HepG2 (cell line): ENCODE data around the gene CCN2. TPM values are rescaled to one million over a fixed set of nuclear protein-coding genes. Genes with fewer than 3 reads are reported as not detected.
A peak's percentile ranks its signal among the peaks of the same experiment; 100 is the strongest.

Experiments used
- AHR ChIP-seq: IDR thresholded peaks from 2 replicates; pipeline ENCODE4 v1.6.1; 2018; ENCODE audit warnings: missing genetic modification reagents, missing compliant biosample characterization
- FIP1L1 ChIP-seq: fragments of 200-400 bp; formaldehyde crosslinking; IDR thresholded peaks from 2 replicates; pipeline ENCODE4 v1.6.1; 2018; ENCODE audit warnings: low read depth, mild to moderate bottlenecking, low read length, moderate library complexity, borderline replicate concordance; ENCODE audit not compliant: insufficient read depth
- GABPB1 ChIP-seq: IDR thresholded peaks from 2 replicates; pipeline ENCODE4 v1.6.1; 2016; ENCODE audit warnings: mild to moderate bottlenecking, missing genetic modification reagents, moderate library complexity, missing compliant biosample characterization
- HES4 ChIP-seq: sonication (generic); formaldehyde crosslinking; IDR thresholded peaks from 2 replicates; pipeline ENCODE4 v1.9.0; 2021; ENCODE audit warnings: mild to moderate bottlenecking, missing genetic modification reagents, borderline replicate concordance
- RBAK ChIP-seq: sonication (generic); formaldehyde crosslinking; IDR thresholded peaks from 2 replicates; pipeline ENCODE4 v1.5.1; 2020; ENCODE audit warnings: mild to moderate bottlenecking, missing genetic modification reagents
- RFX5 ChIP-seq: IDR thresholded peaks from 2 replicates; pipeline ENCODE4 v1.6.1; 2011; ENCODE audit warnings: low read depth, low read length, improper control_type of control experiment
- ZNF629 ChIP-seq: sonication (generic); formaldehyde crosslinking; conservative IDR thresholded peaks from 2 replicates; pipeline ENCODE4 v1.5.0; 2020; ENCODE audit warnings: missing genetic modification reagents
- ZSCAN31 ChIP-seq: sonication (generic); formaldehyde crosslinking; IDR thresholded peaks from 2 replicates; pipeline ENCODE4 v1.5.0; 2020; ENCODE audit warnings: low read depth, mild to moderate bottlenecking, missing genetic modification reagents
- polyA plus RNA-seq, 8 experiments: library from polyadenylated mRNA; depleted of rRNA in 3 of 8; stranded (reverse) in 7 of 8; unstranded in 1 of 8; fragments of >200 nt; fragmentation: Illumina TruSeq in 4 of 8; extraction: Trizol in 4 of 8; gene quantifications; 2 replicates each; pipeline versions ENCODE4 v1.2.1 to v1.2.3, GENCODE V29; 2011 to 2016; ENCODE audit warnings: low read depth in 4 of 8, missing spikeins in 1 of 8, mixed read lengths in 1 of 8; ENCODE audit not compliant: insufficient read depth in 1 of 8
- total RNA-seq, 5 experiments: library from RNA; depleted of rRNA; stranded (reverse); fragments of >200 nt; fragmentation: Illumina TruSeq; extraction: Trizol; gene quantifications; 2 replicates each; pipeline ENCODE4 v1.2.3, GENCODE V29; 2016; ENCODE audit warnings: low read depth in 1 of 5
- TF ChIP-seq, protein P1 (sequence below): sonication (generic); formaldehyde crosslinking; IDR thresholded peaks from 2 replicates; pipeline ENCODE4 v1.9.0; 2021; ENCODE audit warnings: missing genetic modification reagents, mild to moderate bottlenecking, borderline replicate concordance
- TF ChIP-seq, protein P2 (sequence below): sonication (generic); formaldehyde crosslinking; IDR thresholded peaks from 2 replicates; pipeline ENCODE4 v1.8.1; 2023; ENCODE audit warnings: mild to moderate bottlenecking, inconsistent platforms, moderate library complexity, missing genetic modification reagents, borderline replicate concordance
- TF ChIP-seq, protein P3 (sequence below): IDR thresholded peaks from 2 replicates; pipeline ENCODE4 v1.6.1; 2016; ENCODE audit warnings: missing biosample characterization, missing genetic modification reagents, low read depth
- TF ChIP-seq, protein P4 (sequence below): sonication (generic); formaldehyde crosslinking; IDR thresholded peaks from 2 replicates; pipeline ENCODE4 v1.4.0; 2020; ENCODE audit warnings: mild to moderate bottlenecking, missing genetic modification reagents
- TF ChIP-seq, protein P5 (sequence below): IDR thresholded peaks from 2 replicates; pipeline ENCODE4 v1.6.1; 2018; ENCODE audit warnings: missing genetic modification reagents, mild to moderate bottlenecking, missing compliant biosample characterization
- TF ChIP-seq, protein P6 (sequence below): sonication (generic); formaldehyde crosslinking; IDR thresholded peaks from 2 replicates; pipeline ENCODE4 v1.4.0; 2020; ENCODE audit warnings: missing genetic modification reagents
- TF ChIP-seq, protein P7 (sequence below): sonication (generic); formaldehyde crosslinking; IDR thresholded peaks from 2 replicates; pipeline ENCODE4 v1.4.0; 2020; ENCODE audit warnings: missing genetic modification reagents, mild to moderate bottlenecking, borderline replicate concordance

The CCN2 gene
- total and polyA plus RNA-seq, 2 of the 13 experiments (the other 11 are each of a cell fraction or from before 2014, with no cell fraction given): 34.7 to 316 TPM

DNA sequence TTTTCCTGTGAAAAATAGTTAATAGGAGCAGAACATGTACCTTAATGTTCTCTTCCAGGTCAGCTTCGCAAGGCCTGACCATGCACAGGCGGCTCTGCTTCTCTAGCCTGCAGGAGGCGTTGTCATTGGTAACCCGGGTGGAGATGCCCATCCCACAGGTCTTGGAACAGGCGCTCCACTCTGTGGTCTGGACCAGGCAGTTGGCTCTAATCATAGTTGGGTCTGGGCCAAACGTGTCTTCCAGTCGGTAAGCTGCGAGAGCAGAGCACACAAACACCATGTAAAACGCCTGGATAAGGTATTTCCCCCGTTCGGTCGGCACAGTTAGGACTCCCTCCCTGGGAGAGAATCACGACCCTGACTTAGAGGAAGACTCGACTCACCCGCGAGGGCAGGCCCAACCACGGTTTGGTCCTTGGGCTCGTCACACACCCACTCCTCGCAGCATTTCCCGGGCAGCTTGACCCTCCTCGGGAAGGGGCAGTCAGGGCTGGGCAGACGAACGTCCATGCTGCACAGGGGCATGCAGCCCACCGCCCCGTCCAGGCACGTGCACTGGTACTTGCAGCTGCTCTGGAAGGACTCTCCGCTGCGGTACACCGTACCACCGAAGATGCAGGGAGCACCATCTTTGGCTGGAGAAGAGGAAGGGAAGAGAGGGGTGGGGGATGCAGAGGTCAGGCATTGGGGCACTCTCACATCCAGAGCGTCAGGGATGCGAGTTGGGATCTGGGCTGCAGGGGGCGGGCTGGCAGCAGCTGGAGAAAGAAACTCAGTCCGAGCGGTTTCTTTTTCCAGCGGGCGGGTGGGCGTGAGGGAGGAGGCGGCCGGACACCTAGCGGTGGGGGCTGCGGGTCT is 1.0 kb downstream of the CCN2 start (continued):
- TF ChIP-seq RFX5 (no peak), AHR (CRISPR knock-in tag) (peak; percentile 53; the same call in 1 of the 2 replicates), ZSCAN31 (CRISPR knock-in tag) (no peak; the same call in none of the 2 replicates), FIP1L1 (no peak), GABPB1 (peak; percentile 69; the same call in 1 of the 2 replicates), HES4 (CRISPR knock-in tag) (peak; percentile 82; the same call in 1 of the 2 replicates), RBAK (CRISPR knock-in tag) (0 out of 2 replicates have a peak, but pooled peaks have one; percentile 14), ZNF629 (CRISPR knock-in tag) (peak; percentile 51)
- TF ChIP-seq, protein P1, sequence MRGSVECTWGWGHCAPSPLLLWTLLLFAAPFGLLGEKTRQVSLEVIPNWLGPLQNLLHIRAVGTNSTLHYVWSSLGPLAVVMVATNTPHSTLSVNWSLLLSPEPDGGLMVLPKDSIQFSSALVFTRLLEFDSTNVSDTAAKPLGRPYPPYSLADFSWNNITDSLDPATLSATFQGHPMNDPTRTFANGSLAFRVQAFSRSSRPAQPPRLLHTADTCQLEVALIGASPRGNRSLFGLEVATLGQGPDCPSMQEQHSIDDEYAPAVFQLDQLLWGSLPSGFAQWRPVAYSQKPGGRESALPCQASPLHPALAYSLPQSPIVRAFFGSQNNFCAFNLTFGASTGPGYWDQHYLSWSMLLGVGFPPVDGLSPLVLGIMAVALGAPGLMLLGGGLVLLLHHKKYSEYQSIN (CRISPR knock-in tag): 0 out of 2 replicates have a peak, but pooled peaks have one; percentile 70
- TF ChIP-seq, protein P2, sequence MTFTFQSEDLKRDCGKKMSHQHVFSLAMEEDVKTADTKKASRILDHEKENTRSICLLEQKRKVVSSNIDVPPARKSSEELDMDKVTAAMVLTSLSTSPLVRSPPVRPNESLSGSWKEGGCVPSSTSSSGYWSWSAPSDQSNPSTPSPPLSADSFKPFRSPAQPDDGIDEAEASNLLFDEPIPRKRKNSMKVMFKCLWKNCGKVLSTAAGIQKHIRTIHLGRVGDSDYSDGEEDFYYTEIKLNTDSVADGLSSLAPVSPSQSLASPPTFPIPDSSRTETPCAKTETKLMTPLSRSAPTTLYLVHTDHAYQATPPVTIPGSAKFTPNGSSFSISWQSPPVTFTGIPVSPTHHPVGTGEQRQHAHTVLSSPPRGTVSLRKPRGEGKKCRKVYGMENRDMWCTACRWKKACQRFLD (CRISPR knock-in tag): peak; percentile 97
- TF ChIP-seq, protein P3, sequence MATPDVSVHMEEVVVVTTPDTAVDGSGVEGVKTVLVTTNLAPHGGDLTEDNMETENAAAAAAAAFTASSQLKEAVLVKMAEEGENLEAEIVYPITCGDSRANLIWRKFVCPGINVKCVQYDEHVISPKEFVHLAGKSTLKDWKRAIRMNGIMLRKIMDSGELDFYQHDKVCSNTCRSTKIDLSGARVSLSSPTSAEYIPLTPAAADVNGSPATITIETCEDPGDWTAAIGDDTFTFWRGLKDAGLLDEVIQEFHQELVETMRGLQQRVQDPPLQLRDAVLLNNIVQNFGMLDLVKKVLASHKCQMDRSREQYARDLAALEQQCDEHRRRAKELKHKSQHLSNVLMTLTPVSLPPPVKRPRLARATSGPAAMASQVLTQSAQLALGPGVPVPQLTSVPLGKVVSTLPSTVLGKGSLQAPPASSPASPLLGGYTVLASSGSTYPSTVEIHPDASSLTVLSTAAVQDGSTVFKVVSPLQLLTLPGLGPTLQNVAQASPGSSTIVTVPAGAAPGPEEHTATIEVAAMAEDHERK (CRISPR knock-in tag): no peak
- TF ChIP-seq, protein P4, sequence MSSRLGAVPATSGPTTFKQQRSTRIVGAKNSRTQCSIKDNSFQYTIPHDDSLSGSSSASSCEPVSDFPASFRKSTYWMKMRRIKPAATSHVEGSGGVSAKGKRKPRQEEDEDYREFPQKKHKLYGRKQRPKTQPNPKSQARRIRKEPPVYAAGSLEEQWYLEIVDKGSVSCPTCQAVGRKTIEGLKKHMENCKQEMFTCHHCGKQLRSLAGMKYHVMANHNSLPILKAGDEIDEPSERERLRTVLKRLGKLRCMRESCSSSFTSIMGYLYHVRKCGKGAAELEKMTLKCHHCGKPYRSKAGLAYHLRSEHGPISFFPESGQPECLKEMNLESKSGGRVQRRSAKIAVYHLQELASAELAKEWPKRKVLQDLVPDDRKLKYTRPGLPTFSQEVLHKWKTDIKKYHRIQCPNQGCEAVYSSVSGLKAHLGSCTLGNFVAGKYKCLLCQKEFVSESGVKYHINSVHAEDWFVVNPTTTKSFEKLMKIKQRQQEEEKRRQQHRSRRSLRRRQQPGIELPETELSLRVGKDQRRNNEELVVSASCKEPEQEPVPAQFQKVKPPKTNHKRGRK (CRISPR knock-in tag): peak; percentile 76; the same call in 1 of the 2 replicates
- TF ChIP-seq, protein P5, sequence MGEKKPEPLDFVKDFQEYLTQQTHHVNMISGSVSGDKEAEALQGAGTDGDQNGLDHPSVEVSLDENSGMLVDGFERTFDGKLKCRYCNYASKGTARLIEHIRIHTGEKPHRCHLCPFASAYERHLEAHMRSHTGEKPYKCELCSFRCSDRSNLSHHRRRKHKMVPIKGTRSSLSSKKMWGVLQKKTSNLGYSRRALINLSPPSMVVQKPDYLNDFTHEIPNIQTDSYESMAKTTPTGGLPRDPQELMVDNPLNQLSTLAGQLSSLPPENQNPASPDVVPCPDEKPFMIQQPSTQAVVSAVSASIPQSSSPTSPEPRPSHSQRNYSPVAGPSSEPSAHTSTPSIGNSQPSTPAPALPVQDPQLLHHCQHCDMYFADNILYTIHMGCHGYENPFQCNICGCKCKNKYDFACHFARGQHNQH (CRISPR knock-in tag): peak; percentile 64; the same call in 1 of the 2 replicates
- TF ChIP-seq, protein P6, sequence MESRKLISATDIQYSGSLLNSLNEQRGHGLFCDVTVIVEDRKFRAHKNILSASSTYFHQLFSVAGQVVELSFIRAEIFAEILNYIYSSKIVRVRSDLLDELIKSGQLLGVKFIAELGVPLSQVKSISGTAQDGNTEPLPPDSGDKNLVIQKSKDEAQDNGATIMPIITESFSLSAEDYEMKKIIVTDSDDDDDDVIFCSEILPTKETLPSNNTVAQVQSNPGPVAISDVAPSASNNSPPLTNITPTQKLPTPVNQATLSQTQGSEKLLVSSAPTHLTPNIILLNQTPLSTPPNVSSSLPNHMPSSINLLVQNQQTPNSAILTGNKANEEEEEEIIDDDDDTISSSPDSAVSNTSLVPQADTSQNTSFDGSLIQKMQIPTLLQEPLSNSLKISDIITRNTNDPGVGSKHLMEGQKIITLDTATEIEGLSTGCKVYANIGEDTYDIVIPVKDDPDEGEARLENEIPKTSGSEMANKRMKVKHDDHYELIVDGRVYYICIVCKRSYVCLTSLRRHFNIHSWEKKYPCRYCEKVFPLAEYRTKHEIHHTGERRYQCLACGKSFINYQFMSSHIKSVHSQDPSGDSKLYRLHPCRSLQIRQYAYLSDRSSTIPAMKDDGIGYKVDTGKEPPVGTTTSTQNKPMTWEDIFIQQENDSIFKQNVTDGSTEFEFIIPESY: peak; percentile 57
- TF ChIP-seq, protein P7, sequence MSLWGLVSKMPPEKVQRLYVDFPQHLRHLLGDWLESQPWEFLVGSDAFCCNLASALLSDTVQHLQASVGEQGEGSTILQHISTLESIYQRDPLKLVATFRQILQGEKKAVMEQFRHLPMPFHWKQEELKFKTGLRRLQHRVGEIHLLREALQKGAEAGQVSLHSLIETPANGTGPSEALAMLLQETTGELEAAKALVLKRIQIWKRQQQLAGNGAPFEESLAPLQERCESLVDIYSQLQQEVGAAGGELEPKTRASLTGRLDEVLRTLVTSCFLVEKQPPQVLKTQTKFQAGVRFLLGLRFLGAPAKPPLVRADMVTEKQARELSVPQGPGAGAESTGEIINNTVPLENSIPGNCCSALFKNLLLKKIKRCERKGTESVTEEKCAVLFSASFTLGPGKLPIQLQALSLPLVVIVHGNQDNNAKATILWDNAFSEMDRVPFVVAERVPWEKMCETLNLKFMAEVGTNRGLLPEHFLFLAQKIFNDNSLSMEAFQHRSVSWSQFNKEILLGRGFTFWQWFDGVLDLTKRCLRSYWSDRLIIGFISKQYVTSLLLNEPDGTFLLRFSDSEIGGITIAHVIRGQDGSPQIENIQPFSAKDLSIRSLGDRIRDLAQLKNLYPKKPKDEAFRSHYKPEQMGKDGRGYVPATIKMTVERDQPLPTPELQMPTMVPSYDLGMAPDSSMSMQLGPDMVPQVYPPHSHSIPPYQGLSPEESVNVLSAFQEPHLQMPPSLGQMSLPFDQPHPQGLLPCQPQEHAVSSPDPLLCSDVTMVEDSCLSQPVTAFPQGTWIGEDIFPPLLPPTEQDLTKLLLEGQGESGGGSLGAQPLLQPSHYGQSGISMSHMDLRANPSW (CRISPR knock-in tag): peak; percentile 33; the same call in 1 of the 2 replicates
